Inflammatory macrophage treated with lipopolysaccharide for 1 hour (primary cell): Measurements from ENCODE around the gene LARP7.
A peak's percentile ranks its signal among the peaks of the same experiment; 100 is the strongest.
"Not testable (repeated sequence)": the region's sequence is repeated elsewhere in the genome, so short reads cannot be mapped to it uniquely, and the experiment has no call there.

Source experiments
- DNase-seq, 2 donors: peaks; one replicate each; pipeline ENCODE4 v3.0.0-alpha.2; 2020 to 2022

LARP7 gene

DNA sequence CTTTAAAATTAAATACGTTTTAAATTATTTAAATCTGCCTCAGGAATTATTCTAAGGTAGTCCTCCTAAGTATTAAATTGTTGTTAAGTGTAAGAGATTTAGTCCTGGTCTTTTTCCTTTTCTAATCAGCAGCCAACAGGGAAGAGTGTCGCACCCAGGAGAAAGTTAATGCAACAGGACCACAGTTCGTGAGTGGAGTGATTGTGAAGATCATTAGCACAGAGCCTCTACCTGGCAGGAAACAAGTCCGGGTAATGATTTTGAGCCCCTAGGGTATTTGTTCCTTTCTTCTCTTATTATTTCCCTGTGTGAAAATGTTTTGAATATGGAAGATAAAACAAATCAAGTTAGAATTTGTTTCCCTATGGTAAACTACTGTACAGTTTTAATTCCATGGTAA lies 13.4 kb downstream of the LARP7 start:
- no peak for DNase-seq

DNA sequence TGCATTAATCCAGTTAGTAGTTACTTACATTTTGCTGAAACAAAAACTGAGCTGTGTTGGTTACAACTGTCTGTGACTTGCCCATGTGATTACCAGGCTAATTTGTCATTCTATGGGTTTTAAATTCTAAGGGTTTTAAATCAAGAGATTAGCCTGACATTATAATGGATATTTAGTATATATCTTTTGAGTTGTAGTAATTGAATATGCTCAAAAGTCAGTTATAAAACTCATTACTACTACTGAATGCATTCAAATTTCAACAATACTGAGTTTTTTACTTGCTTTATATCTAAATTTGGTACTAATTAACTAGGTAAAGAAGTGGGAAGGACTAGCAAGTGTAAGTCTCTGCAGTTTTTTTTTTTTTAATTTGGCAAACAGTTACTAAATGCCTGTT lies 14.7 kb downstream of the LARP7 start:
- DNase-seq = no peak

GRCh38 chr4:112652216-112652615 lies 15.3 kb downstream of the LARP7 start:
- no peak for DNase-seq

DNA sequence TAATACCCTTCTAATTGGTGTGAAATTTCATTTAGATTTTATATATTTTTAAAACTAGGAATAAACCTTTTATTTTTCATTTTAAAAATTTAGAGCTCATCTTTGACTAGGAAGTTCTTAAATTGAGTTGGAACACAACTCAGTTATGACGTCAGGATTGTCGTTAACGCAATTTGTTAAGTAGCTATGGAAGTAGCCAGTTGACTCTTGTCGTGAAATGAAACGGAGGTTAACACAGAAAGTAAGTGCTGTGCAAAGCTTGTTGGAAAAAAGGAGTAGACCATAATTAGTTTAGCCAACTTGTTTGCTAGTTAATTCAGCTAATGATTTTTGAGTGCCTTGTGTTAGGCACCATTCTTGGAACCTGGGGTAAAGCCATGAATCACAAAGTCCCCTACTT lies 18.3 kb downstream of the LARP7 start:
- DNase-seq = no peak

GRCh38 chr4:112656115-112656514 lies 19.2 kb downstream of the LARP7 start:
- DNase-seq = not testable (repeated sequence)

DNA sequence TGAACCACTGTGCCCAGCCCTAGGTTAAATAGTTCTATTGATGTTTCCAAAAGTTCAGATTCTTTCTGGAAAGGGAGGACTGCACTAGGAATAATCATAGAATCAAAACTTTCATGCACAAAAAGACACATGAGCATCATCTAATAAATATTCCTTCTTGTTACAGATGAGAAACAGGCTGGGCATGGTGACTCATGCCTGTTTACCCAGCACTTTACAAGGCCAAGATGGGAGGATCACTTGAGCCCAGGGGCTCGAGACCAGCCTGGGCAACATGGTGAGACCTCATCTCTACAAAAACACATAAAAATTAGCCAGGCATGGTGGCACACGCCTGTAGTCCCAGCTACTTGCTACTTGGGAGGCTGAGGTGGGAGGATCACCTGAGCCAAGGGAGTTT lies 27.7 kb downstream of the LARP7 start:
- no peak for DNase-seq

GRCh38 chr4:112668131-112668530 lies 31.2 kb downstream of the LARP7 start:
- no peak for DNase-seq

- DNase-seq = no peak
Measured at GRCh38 chr4:112673076-112673475, 36.1 kb downstream of the LARP7 start.

DNA sequence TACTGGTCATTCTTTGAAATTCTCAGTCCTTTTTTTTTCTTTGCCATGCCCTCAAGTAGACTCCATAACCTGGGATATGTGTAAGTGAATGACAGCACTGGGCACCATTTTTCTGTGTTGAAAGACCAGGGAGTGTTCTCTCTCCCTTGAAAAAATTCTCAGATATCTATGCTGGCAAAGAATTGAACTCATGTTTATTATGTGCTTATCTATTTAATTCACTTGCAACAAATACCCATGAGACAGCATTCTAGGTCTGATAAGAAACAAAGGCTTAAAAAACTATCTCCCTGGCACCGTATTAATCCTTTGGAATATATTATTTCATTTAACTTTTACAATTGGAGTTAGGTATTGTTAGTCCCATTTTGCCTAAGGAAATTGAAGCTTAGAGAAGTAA lies 36.7 kb downstream of the LARP7 start:
- no peak for DNase-seq

GRCh38 chr4:112674376-112674775 lies 37.4 kb downstream of the LARP7 start:
- no peak for DNase-seq

GRCh38 chr4:112677519-112678091 lies 40.7 kb downstream of the LARP7 start:
- no peak for DNase-seq

DNA sequence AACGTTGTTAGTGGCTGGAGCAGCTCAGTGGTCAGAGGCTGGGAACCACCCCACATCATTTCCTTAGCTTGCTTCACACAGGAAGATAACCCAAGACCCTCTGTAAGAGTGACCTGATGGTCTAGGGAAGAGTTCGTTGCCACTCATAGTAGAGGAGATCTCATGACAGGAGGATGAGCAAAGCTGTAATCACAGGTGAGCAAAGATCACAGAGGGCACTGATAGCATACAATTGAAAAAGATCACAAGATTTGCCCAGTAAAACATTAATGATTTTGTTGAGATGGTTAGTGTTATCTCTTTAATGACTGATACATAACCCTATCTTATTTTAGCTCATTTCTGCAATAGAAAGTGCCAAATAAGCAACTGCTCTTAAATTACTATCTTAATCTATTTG lies 44.1 kb downstream of the LARP7 start:
- no peak for DNase-seq

DNA sequence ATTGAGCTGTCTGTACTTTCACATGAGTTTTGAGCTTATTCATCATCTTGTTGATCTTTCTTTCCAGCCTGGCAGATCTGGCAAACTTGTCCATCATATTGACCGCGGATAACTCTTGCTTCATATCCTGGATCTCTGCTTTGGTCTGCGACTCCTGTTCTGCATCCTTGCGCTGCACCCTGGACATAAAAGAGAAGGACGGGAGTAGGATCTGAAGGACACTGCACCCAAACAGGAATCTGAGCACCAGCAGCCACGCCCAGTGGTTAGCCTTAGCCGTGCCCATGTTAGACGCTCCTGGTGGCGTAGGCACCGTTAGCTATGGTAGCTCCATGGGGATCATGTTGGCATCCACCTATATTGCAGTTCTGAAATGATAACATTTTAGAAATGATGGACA lies 56.6 kb downstream of the LARP7 start:
- DNase-seq = no peak

- DNase-seq = no peak
Measured at GRCh38 chr4:112700679-112701078, 63.7 kb downstream of the LARP7 start.

GRCh38 chr4:112702892-112703291 lies 65.9 kb downstream of the LARP7 start:
- DNase-seq = no peak

GRCh38 chr4:112704322-112704721 lies 67.4 kb downstream of the LARP7 start:
- no peak for DNase-seq

GRCh38 chr4:112704991-112705845 lies 68.3 kb downstream of the LARP7 start:
- peak; percentile 9 to 14 for DNase-seq

- DNase-seq = peak in 1 of 2 donors; percentile 3
Measured at GRCh38 chr4:112705891-112706839, 69.2 kb downstream of the LARP7 start.

DNA sequence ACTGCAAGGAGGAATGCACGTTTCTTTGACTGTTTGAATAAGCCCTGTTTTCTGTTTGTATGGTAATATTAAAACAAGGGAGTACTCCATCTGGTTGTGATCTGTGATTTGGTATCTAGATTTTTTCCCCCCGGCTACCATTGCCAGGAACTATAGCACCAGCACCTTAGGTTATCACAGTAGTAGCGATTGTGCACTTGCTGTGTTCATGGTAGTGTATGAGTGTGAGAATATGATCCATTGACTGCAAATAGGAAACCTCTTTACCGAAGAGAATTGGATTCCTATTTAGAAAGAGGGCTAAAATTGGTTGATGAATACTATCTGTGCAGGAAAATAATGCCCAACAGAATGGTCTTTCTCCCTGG lies 69.9 kb downstream of the LARP7 start:
- no peak for DNase-seq
